H9 (cell line): ENCODE measurements around the gene SDK1. TPM values are rescaled to one million over a fixed set of nuclear protein-coding genes. Genes with fewer than 3 reads are reported as not detected.

ENCODE experiments used
- DNase-seq: peaks from one replicate; pipeline ENCODE4 v3.0.0-alpha.2; 2017
- H2AFZ ChIP-seq: one replicate; pipeline ENCODE4 v1.6.1; 2013; ENCODE audit warnings: mild to moderate bottlenecking, low read length, control low read depth, moderate library complexity
- H2AK5ac ChIP-seq: 2 replicates; pipeline ENCODE4 v1.6.1; 2013; ENCODE audit warnings: low read length, control low read depth, mixed read lengths; ENCODE audit not compliant: insufficient read length
- H2BK120ac ChIP-seq: one replicate; pipeline ENCODE4 v1.6.1; 2013; ENCODE audit warnings: low read depth, mild to moderate bottlenecking, low read length, control low read depth, inconsistent platforms; ENCODE audit not compliant: poor library complexity, severe bottlenecking
- H2BK12ac ChIP-seq: 2 replicates; pipeline ENCODE4 v1.6.1; 2013; ENCODE audit warnings: low read length, control low read depth, mixed read lengths, low read depth; ENCODE audit not compliant: insufficient read length
- H2BK15ac ChIP-seq: 2 replicates; pipeline ENCODE4 v1.6.1; 2013; ENCODE audit warnings: low read depth, low read length, control low read depth
- H2BK20ac ChIP-seq: one replicate; pipeline ENCODE4 v1.6.1; 2013; ENCODE audit warnings: low read depth, mild to moderate bottlenecking, low read length, control low read depth, inconsistent platforms; ENCODE audit not compliant: poor library complexity, severe bottlenecking
- H2BK5ac ChIP-seq: 2 replicates; pipeline ENCODE4 v1.6.1; 2013; ENCODE audit warnings: low read length, control low read depth, mixed read lengths; ENCODE audit not compliant: insufficient read length
- H3K14ac ChIP-seq: 2 replicates; pipeline ENCODE4 v1.6.1; 2013; ENCODE audit warnings: low read length, control low read depth; ENCODE audit not compliant: insufficient read depth
- H3K18ac ChIP-seq: 2 replicates; pipeline ENCODE4 v1.6.1; 2013; ENCODE audit warnings: low read depth, mild to moderate bottlenecking, mixed read lengths, low read length, control low read depth; ENCODE audit not compliant: insufficient read length
- H3K23ac ChIP-seq: 2 replicates; pipeline ENCODE4 v1.6.1; 2013; ENCODE audit warnings: low read length, control low read depth, mixed read lengths, low read depth; ENCODE audit not compliant: insufficient read length
- H3K23me2 ChIP-seq: 2 replicates; pipeline ENCODE4 v1.6.1; 2013; ENCODE audit warnings: low read depth, mild to moderate bottlenecking, mixed read lengths, low read length, control low read depth; ENCODE audit not compliant: insufficient read length, poor library complexity, severe bottlenecking
- H3K27ac ChIP-seq: 2 replicates; pipeline ENCODE4 v1.5.1; 2013; ENCODE audit warnings: low read length, control low read depth, mixed read lengths, low read depth; ENCODE audit not compliant: insufficient read length
- H3K27me3 ChIP-seq: 2 replicates; pipeline ENCODE4 v1.6.1; 2013; ENCODE audit warnings: low read length, control low read depth, inconsistent platforms; ENCODE audit not compliant: insufficient read depth
- H3K4ac ChIP-seq: 2 replicates; pipeline ENCODE4 v1.6.1; 2013; ENCODE audit warnings: low read depth, mild to moderate bottlenecking, control low read depth, inconsistent platforms, low read length, moderate library complexity
- H3K4me1 ChIP-seq: 2 replicates; pipeline ENCODE4 v1.6.1; 2013; ENCODE audit warnings: low read length, control low read depth, inconsistent platforms; ENCODE audit not compliant: insufficient read depth
- H3K4me2 ChIP-seq: 2 replicates; pipeline ENCODE4 v1.6.1; 2013; ENCODE audit warnings: low read length, control low read depth, mixed read lengths; ENCODE audit not compliant: insufficient read length, insufficient read depth
- H3K56ac ChIP-seq: 2 replicates; pipeline ENCODE4 v1.6.1; 2013; ENCODE audit warnings: low read depth, mild to moderate bottlenecking, mixed read lengths, low read length, control low read depth; ENCODE audit not compliant: insufficient read length
- H3K79me1 ChIP-seq: 2 replicates; pipeline ENCODE4 v1.6.1; 2013; ENCODE audit warnings: low read depth, mild to moderate bottlenecking, moderate library complexity, low read length, control low read depth, inconsistent platforms; ENCODE audit not compliant: insufficient read depth, poor library complexity, severe bottlenecking
- H3K79me2 ChIP-seq: 2 replicates; pipeline ENCODE4 v1.6.1; 2013; ENCODE audit warnings: low read length, control low read depth, inconsistent platforms; ENCODE audit not compliant: insufficient read depth
- H3K9ac ChIP-seq: 2 replicates; pipeline ENCODE4 v1.6.1; 2013; ENCODE audit warnings: low read length, control low read depth, mixed read lengths; ENCODE audit not compliant: insufficient read length; ENCODE audit errors: extremely low read depth
- H3K9me3 ChIP-seq: one replicate; pipeline ENCODE4 v1.6.1; 2013; ENCODE audit warnings: low read depth, low read length, inconsistent platforms; ENCODE audit not compliant: control insufficient read depth
- H3T11ph ChIP-seq: one replicate; pipeline ENCODE4 v1.6.1; 2013; ENCODE audit warnings: mild to moderate bottlenecking, low read length, control low read depth, inconsistent platforms
- H4K20me1 ChIP-seq: one replicate; pipeline ENCODE4 v1.6.1; 2013; ENCODE audit not compliant: control insufficient read depth, insufficient read length, insufficient read depth
- H4K5ac ChIP-seq: 2 replicates; pipeline ENCODE4 v1.6.1; 2013; ENCODE audit warnings: low read depth, mild to moderate bottlenecking, mixed read lengths, low read length, control low read depth; ENCODE audit not compliant: insufficient read length
- H4K8ac ChIP-seq: replicated peaks from 2 replicates; pipeline ENCODE4 v1.6.1; 2013; ENCODE audit warnings: low read length, control low read depth, mixed read lengths, low read depth; ENCODE audit not compliant: insufficient read length
- H4K91ac ChIP-seq: 2 replicates; pipeline ENCODE4 v1.6.1; 2013; ENCODE audit warnings: low read depth, mild to moderate bottlenecking, moderate library complexity, mixed read lengths, low read length, control low read depth; ENCODE audit not compliant: insufficient read length
- H3K27ac Mint-ChIP-seq, 3 experiments: 2 replicates in 2 of 3; 3 replicates in 1 of 3; pipeline ENCODE4 v1.8.0; 2020 to 2021; ENCODE audit warnings: mixed read lengths in 3 of 3, mild to moderate bottlenecking in 1 of 3, moderate library complexity in 1 of 3
- H3K27me3 Mint-ChIP-seq: 2 replicates; pipeline ENCODE4 v1.8.0; 2021; ENCODE audit warnings: low read depth, mild to moderate bottlenecking, moderate library complexity, mixed read lengths
- H3K36me3 Mint-ChIP-seq, 3 experiments: 2 replicates in 2 of 3; 3 replicates in 1 of 3; pipeline ENCODE4 v1.8.0; 2020 to 2021; ENCODE audit warnings: low read depth in 3 of 3, mixed read lengths in 3 of 3; ENCODE audit not compliant: insufficient read depth in 1 of 3
- H3K4me1 Mint-ChIP-seq, 2 experiments: 2 replicates each; pipeline ENCODE4 v1.8.0; 2020; ENCODE audit warnings: mixed read lengths in 2 of 2
- H3K4me3 Mint-ChIP-seq, 2 experiments: 2 replicates in 1 of 2; 3 replicates in 1 of 2; pipeline ENCODE4 v1.8.0; 2020 to 2021; ENCODE audit warnings: mild to moderate bottlenecking in 2 of 2, mixed read lengths in 2 of 2, moderate library complexity in 1 of 2
- H3K9me3 Mint-ChIP-seq, 2 experiments: 2 replicates in 1 of 2; 3 replicates in 1 of 2; pipeline ENCODE4 v1.8.0; 2020; ENCODE audit warnings: mild to moderate bottlenecking in 2 of 2, mixed read lengths in 2 of 2, moderate library complexity in 1 of 2
- CTCF ChIP-seq: fragments of 200-600 bp; sonication (generic); conservative IDR thresholded peaks from 3 replicates; pipeline ENCODE4 v1.8.0; 2021; ENCODE audit warnings: antibody characterized with exemption, mild to moderate bottlenecking
- WGBS: extraction: QIAGEN DNeasy Blood & Tissue Kit; methylation state at CpG from one replicate; pipeline ENCODE4 v1.1.7; 2013; ENCODE audit warnings: missing lambda C conversion rate, low lambda C conversion rate, mixed read lengths; ENCODE audit not compliant: insufficient read length; ENCODE audit errors: extremely low coverage; 5-methylcytosine and 5-hydroxymethylcytosine counted together
- total RNA-seq: library from RNA; stranded (reverse); gene quantifications from 2 replicates; pipeline ENCODE4 v1.2.1, GENCODE V29; 2021

Gene SDK1
- total RNA-seq, 1 experiment from 2014 or later, result 8.7 TPM

DNA sequence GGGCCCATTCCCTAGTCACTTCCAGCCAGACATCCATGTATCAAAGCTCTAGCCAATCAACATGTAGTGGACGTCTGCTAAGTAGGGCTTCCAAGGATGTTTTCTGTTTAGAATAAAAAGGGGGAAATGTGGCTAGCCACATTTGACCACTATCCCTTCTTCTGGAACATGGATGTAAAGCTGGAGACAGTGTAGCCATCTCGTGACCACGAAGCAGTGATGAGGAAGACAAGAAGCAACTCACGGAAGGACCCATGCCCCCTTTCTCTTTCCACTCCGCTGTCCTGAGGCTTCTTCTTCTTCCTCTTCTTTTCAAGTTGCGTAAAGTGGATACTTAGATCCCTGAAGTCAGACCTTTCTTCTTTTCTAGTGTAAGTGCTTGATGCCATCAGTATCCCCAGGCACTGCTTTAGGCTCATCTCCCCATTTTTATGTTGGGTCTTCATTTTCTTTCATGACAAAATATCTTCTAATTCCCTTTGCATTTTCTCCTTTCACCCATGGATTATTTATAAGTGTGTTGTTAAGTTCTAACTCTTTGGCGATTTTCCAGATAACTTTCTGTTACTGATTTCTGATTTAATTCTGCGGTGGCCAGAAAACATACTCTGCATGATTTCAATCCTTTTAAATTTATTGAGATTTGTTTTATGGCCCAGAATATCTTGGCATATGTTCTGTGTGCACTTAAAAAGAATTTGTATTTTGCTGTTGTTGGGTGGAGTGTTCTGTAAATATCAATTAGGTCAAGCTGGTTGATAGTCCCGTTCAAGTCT is 594.5 kb downstream of the SDK1 start:
- H4K20me1 ChIP-seq, result no peaks in the 10 kb centered on the region
- peaks cover 9 to 14% of the 10 kb centered on the region in 2 experiments; a peak in 3 of 4 replicates for H3K4me1 Mint-ChIP-seq
- no peak overlapping the region for H3K4me2 ChIP-seq
- H2BK20ac ChIP-seq, result no peak overlapping the region
- H2BK15ac ChIP-seq, result no peak overlapping the region
- no peak overlapping the region for H3K14ac ChIP-seq
- H4K8ac ChIP-seq, result no peak overlapping the region
- H3K9me3 Mint-ChIP-seq, result no peaks in the 10 kb centered on the region
- H3K27me3 ChIP-seq, result no peaks in the 10 kb centered on the region
- H3K9ac ChIP-seq, result no peak overlapping the region
- WGBS, result no CpG with 5 or more reads among the region's 9 CpGs
- H3K56ac ChIP-seq, result no peak overlapping the region
- no peaks in the 10 kb centered on the region for H3K79me2 ChIP-seq
- TF ChIP-seq CTCF, result no peak
- no peak overlapping the region for H2BK12ac ChIP-seq
- no peak overlapping the region for H3K27ac Mint-ChIP-seq
- H3T11ph ChIP-seq, result no peak overlapping the region
- no peak overlapping the region for H2BK120ac ChIP-seq
- peaks cover 4% of the 10 kb centered on the region for H3K4me1 ChIP-seq
- H2AK5ac ChIP-seq, result no peak overlapping the region
- H3K27me3 Mint-ChIP-seq, result no peaks in the 10 kb centered on the region
- no peak overlapping the region for H2AFZ ChIP-seq
- H3K4ac ChIP-seq, result no peak overlapping the region
- no peak overlapping the region for H3K4me3 Mint-ChIP-seq
- H4K91ac ChIP-seq, result no peak overlapping the region
- no peak overlapping the region for H4K5ac ChIP-seq
- H3K79me1 ChIP-seq, result no peaks in the 10 kb centered on the region
- H3K27ac ChIP-seq, result no peak overlapping the region
- no peak overlapping the region for H2BK5ac ChIP-seq
- no peak for DNase-seq
- H3K23me2 ChIP-seq, result no peaks in the 10 kb centered on the region
- no peaks in the 10 kb centered on the region for H3K36me3 Mint-ChIP-seq
- no peak overlapping the region for H3K23ac ChIP-seq
- no peak overlapping the region for H3K18ac ChIP-seq
- no peaks in the 10 kb centered on the region for H3K9me3 ChIP-seq
